ENCODE results near the gene EREG.
"Not testable (repeated sequence)": the region's sequence is repeated elsewhere in the genome, so short reads cannot be mapped to it uniquely, and the experiment has no call there.

Gene EREG

GRCh38 chr4:74391890-74392475 lies 27.0 kb downstream of the EREG start:
- FAIRE-seq, result no peak

DNA sequence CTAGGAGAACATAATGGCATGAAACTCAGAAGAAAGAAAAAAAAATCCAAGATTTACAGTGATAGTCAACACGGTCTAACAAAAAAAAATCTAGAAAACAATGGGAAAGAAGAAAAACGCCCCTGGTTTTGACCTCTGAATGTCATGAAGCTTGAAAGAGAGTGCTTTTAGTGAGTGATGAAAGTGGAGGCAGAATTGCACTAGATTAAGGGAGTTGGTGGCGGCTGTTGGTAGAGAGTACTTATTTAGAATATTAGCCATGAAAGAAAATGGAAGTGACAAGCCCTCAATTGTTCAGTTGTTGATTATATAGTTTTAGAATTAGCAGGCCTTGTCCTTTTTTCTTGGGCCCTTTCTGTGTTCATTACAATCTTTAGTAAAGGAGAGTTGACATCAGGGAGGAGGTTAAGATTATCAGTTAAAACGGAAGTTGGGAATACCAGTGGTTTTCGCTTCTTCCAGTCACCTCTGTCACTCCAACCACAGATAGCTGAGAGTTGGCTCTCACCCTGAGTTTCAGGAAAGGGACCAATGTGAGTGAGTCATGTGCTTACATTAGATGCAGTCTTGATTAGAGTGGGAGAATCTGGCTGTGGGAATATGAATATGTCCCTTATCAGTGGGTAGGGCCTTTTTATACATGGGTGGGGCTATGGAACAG lies 29.7 kb downstream of the EREG start:
- no peak for FAIRE-seq

DNA sequence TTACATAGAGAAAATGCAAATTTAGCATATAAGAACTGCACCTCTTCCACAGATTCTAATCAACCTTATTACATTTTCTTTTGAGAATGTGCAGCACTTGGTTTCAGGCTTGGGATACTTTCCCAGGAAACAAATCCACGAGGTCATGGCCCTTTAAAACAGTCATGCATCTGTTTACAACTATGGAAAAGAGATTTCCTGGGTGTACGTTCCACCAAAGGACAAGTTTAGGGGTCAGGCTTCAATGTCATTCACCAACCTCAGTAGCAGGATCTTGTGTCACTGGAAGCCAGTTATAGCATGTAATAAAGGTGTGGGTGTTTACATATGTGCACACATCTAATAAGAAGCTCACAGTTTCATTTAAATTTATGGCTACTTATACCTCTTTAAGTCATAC lies 30.7 kb downstream of the EREG start:
- FAIRE-seq, result no peak

- FAIRE-seq, result peak; percentile 61
These were observed 32.9 kb downstream of the EREG start for GRCh38 chr4:74397748-74398426.

- FAIRE-seq, result not testable (repeated sequence)
These were observed 34.1 kb downstream of the EREG start for GRCh38 chr4:74398894-74399589.

DNA sequence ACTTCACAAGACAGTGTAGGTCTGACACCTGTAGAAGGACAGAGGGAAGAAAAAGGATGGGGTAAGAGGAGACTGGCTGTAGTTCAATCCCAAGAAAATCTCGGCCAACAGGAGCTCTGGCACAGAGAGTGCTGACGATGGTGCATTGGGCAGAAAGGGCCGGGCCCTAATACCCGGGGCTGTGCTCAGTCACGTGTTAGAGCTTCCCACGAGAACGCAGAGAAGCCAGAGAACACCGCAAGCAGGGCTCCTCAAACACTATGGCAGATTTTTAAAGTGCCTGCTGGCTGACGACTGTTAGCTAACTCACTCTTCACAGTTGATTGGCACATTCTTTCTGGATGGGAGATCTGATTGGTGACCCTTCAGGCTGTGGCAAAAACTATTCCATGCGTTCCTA lies 35.5 kb downstream of the EREG start:
- FAIRE-seq, result no peak

DNA sequence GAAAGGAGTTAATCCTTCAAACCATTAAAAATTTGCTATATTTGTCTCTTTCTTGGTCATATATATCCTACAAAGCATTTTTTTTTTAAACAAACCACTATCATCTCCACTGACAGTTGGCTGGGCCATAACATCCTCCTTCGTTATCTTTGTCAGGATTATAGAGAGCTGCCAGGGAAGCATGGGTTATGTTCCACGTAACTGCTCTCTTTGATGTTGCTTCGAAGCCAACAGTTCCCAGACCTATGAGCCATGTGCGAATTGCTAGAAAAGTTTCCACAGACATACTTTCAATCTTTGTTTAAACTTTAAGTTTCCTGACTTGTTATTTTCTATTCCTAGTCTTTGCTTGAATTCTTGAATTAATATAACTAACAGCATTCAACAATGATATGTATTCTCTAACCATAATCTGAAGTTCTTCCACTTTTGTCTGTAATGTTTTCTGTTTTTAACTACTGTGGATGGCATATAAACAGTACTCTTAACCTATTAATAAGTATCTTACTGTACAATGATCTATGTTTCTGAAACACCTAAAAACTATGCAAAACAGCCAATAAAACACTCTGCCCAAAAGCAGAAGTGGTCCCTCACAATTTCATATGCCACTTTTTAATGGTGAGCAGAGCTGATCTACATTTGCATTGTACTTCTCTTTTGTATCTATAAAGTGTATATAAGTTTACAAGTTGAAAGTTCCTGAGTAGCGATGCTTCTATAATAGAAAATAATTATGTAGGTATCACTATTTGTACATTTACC lies 37.9 kb downstream of the EREG start:
- FAIRE-seq, result peak; percentile 21

DNA sequence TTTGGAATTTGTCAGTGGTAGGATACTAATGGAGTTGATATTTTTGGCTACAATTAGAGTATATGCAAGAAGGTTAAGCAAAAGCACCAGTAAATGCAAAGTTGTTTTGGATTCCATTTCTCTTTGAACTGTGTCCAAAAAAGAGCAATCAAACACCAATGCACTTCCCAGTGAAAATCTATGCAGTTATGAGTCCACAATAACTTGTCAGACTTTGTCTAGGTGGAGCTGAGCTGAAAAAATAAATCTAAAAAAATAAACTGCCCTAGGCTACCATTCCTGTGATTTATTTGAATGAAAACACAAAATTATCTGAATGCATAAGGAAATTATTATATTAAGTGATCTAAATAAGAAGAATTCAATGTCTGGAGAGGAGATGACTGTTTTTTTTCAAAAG lies 42.9 kb downstream of the EREG start:
- FAIRE-seq, result no peak

DNA sequence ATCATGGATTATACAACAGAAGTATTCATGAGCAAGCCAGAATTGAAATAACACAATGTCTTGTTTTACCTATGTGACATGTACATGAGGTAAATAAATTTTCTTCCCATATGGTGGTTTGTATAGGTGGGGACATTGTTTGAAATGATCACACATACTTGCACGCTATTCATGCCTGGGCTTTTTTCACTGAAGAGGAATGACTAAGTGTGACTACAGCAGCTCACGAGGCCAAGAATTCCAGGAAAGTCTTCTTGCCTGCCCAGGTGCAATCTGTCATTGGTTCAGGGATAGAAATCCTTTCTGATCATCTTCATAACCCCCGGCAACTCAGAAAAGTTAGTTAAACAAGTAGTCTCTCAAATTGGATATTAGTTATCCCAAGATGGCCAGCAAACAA lies 43.7 kb downstream of the EREG start:
- no peak for FAIRE-seq

- no peak for FAIRE-seq
These were observed 45.3 kb downstream of the EREG start for GRCh38 chr4:74410272-74410671.

DNA sequence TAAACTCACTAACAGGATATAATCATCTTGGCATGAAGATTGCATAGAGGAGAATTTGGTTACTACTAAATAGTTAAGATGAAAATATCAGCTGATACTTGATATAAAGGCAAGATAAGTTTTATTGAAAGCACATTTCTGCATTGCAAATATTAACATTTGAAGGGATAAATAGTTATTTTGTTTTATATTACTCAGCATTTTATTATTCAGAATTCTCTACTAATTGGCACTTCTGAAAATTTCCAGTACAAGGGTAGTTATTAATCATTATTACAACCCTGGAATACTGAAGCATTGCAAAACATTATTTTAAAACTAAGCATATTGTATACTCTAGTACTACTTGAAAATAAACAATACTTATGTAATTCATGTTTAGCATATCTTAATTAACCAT lies 47.3 kb downstream of the EREG start:
- FAIRE-seq, result no peak

DNA sequence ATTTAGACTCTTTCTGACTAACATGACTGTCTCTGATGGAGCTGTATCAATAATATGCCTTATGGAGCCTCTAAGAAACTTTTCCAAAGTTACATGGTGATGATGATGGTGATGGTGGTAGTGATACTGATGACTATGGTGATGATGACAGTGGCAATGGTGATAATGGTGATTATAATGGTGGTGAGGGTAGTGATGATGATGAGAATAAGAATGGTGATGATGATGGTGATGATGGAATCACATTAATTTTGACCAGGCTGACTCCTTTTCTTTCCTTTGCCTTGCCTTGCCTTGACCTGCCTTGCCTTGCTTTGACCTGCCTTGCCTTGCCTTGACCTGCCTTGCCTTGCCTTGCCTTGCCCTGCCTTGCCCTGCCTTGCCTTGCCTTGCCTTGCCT lies 48.3 kb downstream of the EREG start:
- no peak for FAIRE-seq

- FAIRE-seq, result no peak
These were observed 49.3 kb downstream of the EREG start for GRCh38 chr4:74414149-74414809.

GRCh38 chr4:74415602-74416300 lies 50.8 kb downstream of the EREG start:
- FAIRE-seq, result no peak

DNA sequence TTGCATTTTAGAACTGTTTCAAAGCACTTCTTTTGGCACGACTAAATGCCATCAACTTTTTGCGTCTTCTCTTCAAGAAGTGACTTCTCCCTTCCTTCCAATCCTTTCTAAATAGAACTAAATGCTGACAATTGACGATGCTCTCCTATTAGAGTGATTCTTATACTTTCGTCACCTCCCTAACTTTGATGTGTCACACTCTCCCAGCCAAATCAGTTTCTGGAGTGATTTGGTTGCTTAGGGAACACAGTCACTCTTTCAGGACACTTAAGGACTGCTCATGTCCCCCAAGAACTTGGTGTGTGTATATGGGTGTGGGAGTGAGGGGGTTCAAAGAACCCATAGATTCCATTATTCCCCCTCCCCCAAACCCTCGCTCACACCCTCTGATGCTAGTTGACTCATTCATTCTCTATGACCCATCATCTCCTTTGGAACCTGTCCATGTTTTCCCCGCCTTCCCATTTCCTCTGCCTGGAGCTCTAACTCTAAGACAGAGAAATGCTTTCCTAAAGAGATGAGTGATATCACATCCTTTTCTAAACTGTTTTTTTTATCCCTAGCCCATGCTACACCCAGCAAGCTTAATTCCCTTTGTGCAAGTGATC lies 53.2 kb downstream of the EREG start:
- no peak for FAIRE-seq

DNA sequence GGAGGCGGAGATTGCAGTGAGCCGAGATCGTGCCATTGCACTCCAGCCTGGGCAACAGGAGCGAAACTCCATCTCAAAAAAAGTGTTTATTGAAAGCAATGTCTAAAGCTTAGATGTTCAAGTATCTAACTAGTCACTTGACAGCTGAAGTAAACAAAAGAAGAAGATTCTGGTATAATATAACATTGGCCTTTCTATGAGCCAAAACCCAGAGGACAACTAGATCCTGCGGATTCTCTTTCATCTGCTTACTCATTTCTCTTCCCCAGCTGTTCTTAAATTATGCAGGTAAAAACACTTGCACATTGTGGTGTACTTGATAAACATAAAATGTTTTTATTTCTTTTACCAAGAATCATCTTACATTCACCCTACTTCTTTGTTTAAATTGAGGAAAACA lies 55.9 kb downstream of the EREG start:
- FAIRE-seq, result no peak

GRCh38 chr4:74423104-74423503 lies 58.2 kb downstream of the EREG start:
- FAIRE-seq, result no peak

GRCh38 chr4:74424111-74424510 lies 59.2 kb downstream of the EREG start:
- peak; percentile 24 for FAIRE-seq

GRCh38 chr4:74426101-74426500 lies 61.2 kb downstream of the EREG start:
- FAIRE-seq, result no peak

DNA sequence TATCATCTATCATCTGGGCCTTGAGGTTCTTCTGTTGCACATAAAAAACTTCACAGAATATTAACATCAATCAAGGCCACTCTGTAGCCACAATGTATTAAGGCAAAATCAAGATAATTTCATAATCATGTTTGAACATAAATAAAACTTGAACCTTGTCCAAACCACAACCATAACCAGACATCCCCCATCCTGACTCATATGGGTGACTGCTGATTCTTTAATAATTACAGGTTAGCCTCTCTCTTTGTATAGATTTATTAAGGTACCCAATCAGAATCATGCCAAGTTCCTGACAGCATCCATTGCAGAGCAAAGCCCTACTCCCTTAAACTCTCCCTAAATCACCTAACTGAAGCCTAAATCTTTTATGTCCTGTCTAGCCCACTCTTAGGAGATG lies 63.3 kb downstream of the EREG start:
- FAIRE-seq, result no peak

- no peak for FAIRE-seq
These were observed 66.3 kb downstream of the EREG start for GRCh38 chr4:74431113-74431826.
